B cell (primary cell): Measurements from ENCODE around the gene MINPP1. TPM values are rescaled to one million over a fixed set of nuclear protein-coding genes. Genes with fewer than 3 reads are reported as not detected.

Experiments used
- ATAC-seq: fragments of 200-7000 bp; cut with Tn5 transposase; one replicate; pipeline ENCODE4 v1.10.0; 2021; ENCODE audit warnings: low read depth, mild to moderate bottlenecking, moderate number of reproducible peaks, moderate library complexity
- CTCF ChIA-PET: fragments of 350-600 bp; sonication (Branson Sonifier 250); formaldehyde crosslinking; loops from one replicate; lab custom pipeline; 2021; ENCODE audit warnings: antibody characterized with exemption, inconsistent platforms; lab: Charles Lee
- POLR2A ChIA-PET: fragments of 350-600 bp; sonication (Branson Sonifier 250); formaldehyde crosslinking; loops from one replicate; lab custom pipeline; 2021; ENCODE audit warnings: antibody characterized with exemption; lab: Charles Lee
- DNase-seq: peaks from one replicate; pipeline ENCODE4 v3.0.0; 2013
- H2AFZ ChIP-seq: 2 replicates; pipeline ENCODE4 v1.6.1; 2012; ENCODE audit warnings: mild to moderate bottlenecking, low read depth, low read length; ENCODE audit not compliant: insufficient read depth, poor library complexity, severe bottlenecking
- H3K27ac ChIP-seq, 2 donors: 1 replicate in 1 of 2; 2 replicates in 1 of 2; pipeline ENCODE4 v1.5.1; 2012 to 2013; ENCODE audit warnings: low read length in 2 of 2, mild to moderate bottlenecking in 2 of 2, moderate library complexity in 1 of 2
- H3K27me3 ChIP-seq, 4 experiments: fragments of 200-600 bp in 1 of 4; sonication (generic) in 1 of 4; replicated peaks in 1 of 4; 1 replicate in 2 of 4; 2 replicates in 2 of 4; pipeline versions ENCODE4 v1.6.1 to v1.7.0; 2013 to 2016; ENCODE audit warnings: low read length in 3 of 4, mild to moderate bottlenecking in 2 of 4, mixed read lengths in 1 of 4, moderate library complexity in 1 of 4; ENCODE audit not compliant: insufficient read depth in 4 of 4, control insufficient read depth in 3 of 4; ENCODE audit errors: control extremely low read depth in 1 of 4
- H3K36me3 ChIP-seq, 2 experiments: replicated peaks in 1 of 2; 1 replicate in 1 of 2; 2 replicates in 1 of 2; pipeline versions ENCODE4 v1.6.1 to v1.7.1; 2013; ENCODE audit warnings: low read length in 1 of 2; ENCODE audit not compliant: insufficient read depth in 2 of 2, control insufficient read depth in 1 of 2; ENCODE audit errors: control extremely low read depth in 1 of 2, extremely low read depth in 1 of 2
- H3K4me1 ChIP-seq, 2 donors: fragments of 200-600 bp in 1 of 2; sonication (generic) in 1 of 2; 1 replicate in 1 of 2; 2 replicates in 1 of 2; pipeline versions ENCODE4 v1.5.1 to v1.6.1; 2013 to 2017; ENCODE audit warnings: low read length in 2 of 2; ENCODE audit not compliant: control insufficient read depth in 2 of 2, insufficient read depth in 2 of 2
- H3K4me2 ChIP-seq: replicated peaks from 2 replicates; pipeline ENCODE3; 2012; ENCODE audit warnings: mild to moderate bottlenecking, low read depth, low read length; ENCODE audit not compliant: poor library complexity, severe bottlenecking
- H3K4me3 ChIP-seq, 5 experiments: fragments of 200-600 bp in 1 of 5; sonication (generic) in 1 of 5; 1 replicate in 3 of 5; 2 replicates in 2 of 5; pipeline versions ENCODE4 v1.5.1 to v1.7.0; 2011 to 2016; ENCODE audit warnings: low read length in 4 of 5, mild to moderate bottlenecking in 4 of 5, low read depth in 2 of 5, control low read depth in 1 of 5, moderate library complexity in 1 of 5; ENCODE audit not compliant: insufficient read depth in 1 of 5; ENCODE audit errors: control extremely low read depth in 1 of 5, extremely low read depth in 1 of 5
- H3K79me2 ChIP-seq: fragments of 200-600 bp; sonication (generic); one replicate; pipeline ENCODE4 v1.6.0; 2016; ENCODE audit warnings: low read length; ENCODE audit not compliant: control insufficient read depth, insufficient read depth
- H3K9ac ChIP-seq: fragments of 200-600 bp; sonication (generic); 2 replicates; pipeline ENCODE4 v1.6.1; 2017; ENCODE audit warnings: mild to moderate bottlenecking, low read length, moderate library complexity
- H3K9me3 ChIP-seq, 3 donors: one replicate each; pipeline versions ENCODE4 v1.6.1 to v1.7.1; 2013; ENCODE audit warnings: low read length in 2 of 3; ENCODE audit not compliant: control insufficient read depth in 2 of 3, insufficient read depth in 1 of 3; ENCODE audit errors: control extremely low read depth in 1 of 3
- H4K20me1 ChIP-seq: 2 replicates; pipeline ENCODE4 v1.6.0; 2012; ENCODE audit warnings: mild to moderate bottlenecking, low read length; ENCODE audit not compliant: insufficient read depth, control insufficient read depth, poor library complexity, severe bottlenecking
- H3K27ac Mint-ChIP-seq: one replicate; pipeline ENCODE4 v1.8.0; 2021; ENCODE audit warnings: mixed read lengths
- H3K27me3 Mint-ChIP-seq: one replicate; pipeline ENCODE4 v1.8.0; 2021; ENCODE audit warnings: mixed read lengths
- H3K4me1 Mint-ChIP-seq: one replicate; pipeline ENCODE4 v1.8.0; 2021; ENCODE audit warnings: mixed read lengths
- H3K4me3 Mint-ChIP-seq: one replicate; pipeline ENCODE4 v1.8.0; 2021; ENCODE audit warnings: mixed read lengths
- H3K9me3 Mint-ChIP-seq: one replicate; pipeline ENCODE4 v1.8.0; 2022; ENCODE audit warnings: mixed read lengths; ENCODE audit not compliant: insufficient read depth
- EZH2 ChIP-seq: IDR thresholded peaks from 2 replicates; pipeline ENCODE4 v1.6.1; 2012; ENCODE audit warnings: borderline replicate concordance, low read depth, mild to moderate bottlenecking, moderate library complexity, low read length; ENCODE audit not compliant: insufficient read depth, poor library complexity, severe bottlenecking
- WGBS: methylation state at CpG from one replicate; pipeline ENCODE4 v1.1.5; 2013; ENCODE audit warnings: missing lambda C conversion rate; ENCODE audit not compliant: insufficient coverage; 5-methylcytosine and 5-hydroxymethylcytosine counted together
- intact Hi-C: fragments of 100-400 bp; cut with micrococcal nuclease; formaldehyde crosslinking; loops from one replicate; pipeline ENCODE4 v1.10.0; 2022
- polyA plus RNA-seq: library from polyadenylated mRNA; depleted of rRNA; stranded (reverse); fragments of >200 nt; gene quantifications from 2 replicates; pipeline ENCODE4 v1.2.3, GENCODE V29; 2012
- total RNA-seq, 2 donors: library from RNA; stranded (reverse); fragments of 120-200 nt in 1 of 2; gene quantifications; 1 replicate in 1 of 2; 2 replicates in 1 of 2; pipeline versions ENCODE4 v1.2.3 to v1.2.4, GENCODE V29; 2013 to 2022
- TF ChIP-seq, protein P1 (sequence below): fragments of 200-600 bp; IDR thresholded peaks from one replicate; pipeline ENCODE4 v1.8.0; 2022; ENCODE audit warnings: antibody characterized with exemption, mild to moderate bottlenecking

Gene MINPP1
- total and polyA plus RNA-seq, 2 donors (not counting 1 experiment from before 2014, with no cell fraction given) = 2.7 to 9.4 TPM

DNA sequence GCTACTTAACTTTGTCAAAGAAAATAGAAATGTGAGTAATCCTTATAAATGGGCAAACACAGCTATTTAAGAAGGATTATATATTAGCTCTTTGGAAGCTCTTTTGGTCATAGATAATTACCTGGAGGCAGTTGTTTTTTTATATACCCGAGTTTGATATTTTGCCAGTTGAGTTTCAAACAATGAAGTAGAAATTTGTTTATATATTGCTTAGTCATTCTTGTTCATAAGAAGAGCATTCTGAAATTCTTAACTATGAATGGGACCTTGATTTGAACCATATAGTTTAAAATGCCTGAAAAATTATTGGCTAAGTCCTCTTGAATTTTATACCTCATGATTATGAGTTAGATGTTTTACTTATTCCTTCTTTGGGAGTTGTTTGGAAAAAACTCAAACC, 36.4 kb downstream of the MINPP1 start:
- H3K4me3 Mint-ChIP-seq = no peak overlapping the region
- H3K4me1 Mint-ChIP-seq = peaks cover 4% of the 10 kb centered on the region
- Histone ChIP-seq H3K27me3 (no peaks in the 10 kb centered on the region), H3K27ac (no peak overlapping the region), H3K9me3 (peaks cover 0 to 11% (median 10%) of the 10 kb centered on the region in 3 donors), H3K4me1 (no peaks in the 10 kb centered on the region), H3K79me2 (no peaks in the 10 kb centered on the region), H3K4me2 (no peak overlapping the region), H4K20me1 (no peaks in the 10 kb centered on the region), H3K9ac (no peak overlapping the region), H2AFZ (no peak overlapping the region), H3K36me3 (peaks cover 0 to 10% of the 10 kb centered on the region in 2 experiments), H3K4me3 (no peak overlapping the region)
- WGBS = no CpG with 5 or more reads among the region's 1 CpG
- ATAC-seq = no peak
- no peak for DNase-seq
- no peak for TF ChIP-seq EZH2
- TF ChIP-seq, protein P1, sequence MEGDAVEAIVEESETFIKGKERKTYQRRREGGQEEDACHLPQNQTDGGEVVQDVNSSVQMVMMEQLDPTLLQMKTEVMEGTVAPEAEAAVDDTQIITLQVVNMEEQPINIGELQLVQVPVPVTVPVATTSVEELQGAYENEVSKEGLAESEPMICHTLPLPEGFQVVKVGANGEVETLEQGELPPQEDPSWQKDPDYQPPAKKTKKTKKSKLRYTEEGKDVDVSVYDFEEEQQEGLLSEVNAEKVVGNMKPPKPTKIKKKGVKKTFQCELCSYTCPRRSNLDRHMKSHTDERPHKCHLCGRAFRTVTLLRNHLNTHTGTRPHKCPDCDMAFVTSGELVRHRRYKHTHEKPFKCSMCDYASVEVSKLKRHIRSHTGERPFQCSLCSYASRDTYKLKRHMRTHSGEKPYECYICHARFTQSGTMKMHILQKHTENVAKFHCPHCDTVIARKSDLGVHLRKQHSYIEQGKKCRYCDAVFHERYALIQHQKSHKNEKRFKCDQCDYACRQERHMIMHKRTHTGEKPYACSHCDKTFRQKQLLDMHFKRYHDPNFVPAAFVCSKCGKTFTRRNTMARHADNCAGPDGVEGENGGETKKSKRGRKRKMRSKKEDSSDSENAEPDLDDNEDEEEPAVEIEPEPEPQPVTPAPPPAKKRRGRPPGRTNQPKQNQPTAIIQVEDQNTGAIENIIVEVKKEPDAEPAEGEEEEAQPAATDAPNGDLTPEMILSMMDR = no peak
- ChIA-PET POLR2A (no interaction called here), CTCF (no interaction called here)
- peaks cover 7% of the 10 kb centered on the region for H3K9me3 Mint-ChIP-seq
- no peak overlapping the region for H3K27ac Mint-ChIP-seq
- intact Hi-C loops = no loop called here
- H3K27me3 Mint-ChIP-seq = no peaks in the 10 kb centered on the region

DNA sequence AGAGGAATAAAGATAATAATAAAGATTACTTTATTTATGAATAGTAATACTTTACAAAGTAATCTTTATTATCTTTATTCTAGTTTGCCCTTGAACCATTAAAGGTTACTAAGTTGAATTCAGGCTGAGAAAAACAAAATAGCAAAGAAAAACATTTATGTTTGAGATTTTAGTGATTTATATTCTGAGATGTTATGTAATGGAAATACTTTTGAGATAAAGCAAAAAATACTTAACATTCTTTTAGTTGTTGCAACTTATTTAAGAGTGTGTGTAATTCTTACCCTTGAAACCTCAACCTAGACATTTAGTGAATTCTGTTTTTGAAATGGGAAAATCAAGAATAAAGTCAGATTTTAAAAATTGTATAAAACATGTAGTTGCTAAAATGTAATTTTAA, 40.0 kb downstream of the MINPP1 start:
- Mint-ChIP-seq H3K4me1 (peaks cover 6% of the 10 kb centered on the region), H3K27me3 (no peaks in the 10 kb centered on the region), H3K9me3 (peaks cover 7% of the 10 kb centered on the region), H3K27ac (no peak overlapping the region), H3K4me3 (no peak overlapping the region)
- peaks cover 0 to 11% (median 10%) of the 10 kb centered on the region in 3 donors for H3K9me3 ChIP-seq
- H3K4me2 ChIP-seq = no peak overlapping the region
- intact Hi-C loops = no loop called here
- H3K4me3 ChIP-seq = no peak overlapping the region
- H3K79me2 ChIP-seq = no peaks in the 10 kb centered on the region
- peaks cover 0 to 13% of the 10 kb centered on the region in 2 experiments for H3K36me3 ChIP-seq
- no peak overlapping the region for H3K27ac ChIP-seq
- H4K20me1 ChIP-seq = no peaks in the 10 kb centered on the region
- DNase-seq (no peak), ATAC-seq (no peak)
- no peak overlapping the region for H2AFZ ChIP-seq
- no peak overlapping the region for H3K9ac ChIP-seq
- H3K4me1 ChIP-seq = no peaks in the 10 kb centered on the region
- ChIA-PET CTCF (no interaction called here), POLR2A (no interaction called here)
- no peaks in the 10 kb centered on the region for H3K27me3 ChIP-seq
- TF ChIP-seq EZH2 = no peak
- TF ChIP-seq, protein P1 = no peak
